ENCODE data around the gene CPTP. TPM values are rescaled to one million over a fixed set of nuclear protein-coding genes. Genes with fewer than 3 reads are reported as not detected.

CPTP gene
- total and polyA plus RNA-seq, 8 donors = 10.6 to 25.2 (median 15.0) TPM

GRCh38 chr1:1332774-1333480 is 8.3 kb downstream of the CPTP start:
- intact Hi-C loops (cut with DNase I) = no loop called here
- H3K27me3 ChIP-seq = no peaks in the 10 kb centered on the region

GRCh38 chr1:1333551-1334241 is 9.1 kb downstream of the CPTP start:
- intact Hi-C loops (cut with DNase I) = no loop called here
- peaks cover 0 to 40% of the 10 kb centered on the region in 2 donors for H3K36me3 ChIP-seq
- H3K4me3 ChIP-seq = no peak overlapping the region
- no peaks in the 10 kb centered on the region for H3K9me3 ChIP-seq
- no peaks in the 10 kb centered on the region for H3K27me3 ChIP-seq
- no peak overlapping the region for H3K27ac ChIP-seq
- DNase-seq = no peak
- TF ChIP-seq, protein P1, sequence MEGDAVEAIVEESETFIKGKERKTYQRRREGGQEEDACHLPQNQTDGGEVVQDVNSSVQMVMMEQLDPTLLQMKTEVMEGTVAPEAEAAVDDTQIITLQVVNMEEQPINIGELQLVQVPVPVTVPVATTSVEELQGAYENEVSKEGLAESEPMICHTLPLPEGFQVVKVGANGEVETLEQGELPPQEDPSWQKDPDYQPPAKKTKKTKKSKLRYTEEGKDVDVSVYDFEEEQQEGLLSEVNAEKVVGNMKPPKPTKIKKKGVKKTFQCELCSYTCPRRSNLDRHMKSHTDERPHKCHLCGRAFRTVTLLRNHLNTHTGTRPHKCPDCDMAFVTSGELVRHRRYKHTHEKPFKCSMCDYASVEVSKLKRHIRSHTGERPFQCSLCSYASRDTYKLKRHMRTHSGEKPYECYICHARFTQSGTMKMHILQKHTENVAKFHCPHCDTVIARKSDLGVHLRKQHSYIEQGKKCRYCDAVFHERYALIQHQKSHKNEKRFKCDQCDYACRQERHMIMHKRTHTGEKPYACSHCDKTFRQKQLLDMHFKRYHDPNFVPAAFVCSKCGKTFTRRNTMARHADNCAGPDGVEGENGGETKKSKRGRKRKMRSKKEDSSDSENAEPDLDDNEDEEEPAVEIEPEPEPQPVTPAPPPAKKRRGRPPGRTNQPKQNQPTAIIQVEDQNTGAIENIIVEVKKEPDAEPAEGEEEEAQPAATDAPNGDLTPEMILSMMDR (IDR thresholded peaks at IDR 0.05) = no peak
- ATAC-seq = no peak
- peaks cover 0 to 9% of the 10 kb centered on the region in 2 donors for H3K4me1 ChIP-seq

More at GRCh38 chr1:1332774-1333480, 8.3 kb downstream of the CPTP start:
- peaks cover 0 to 40% of the 10 kb centered on the region in 2 donors for H3K36me3 ChIP-seq
- ATAC-seq = peak; percentile 45
- H3K4me1 ChIP-seq = peaks cover 0 to 9% of the 10 kb centered on the region in 2 donors
- no peak overlapping the region for H3K4me3 ChIP-seq
- DNase-seq = no peak
- no peak overlapping the region for H3K27ac ChIP-seq
- H3K9me3 ChIP-seq = no peaks in the 10 kb centered on the region
- TF ChIP-seq, protein P1 (IDR thresholded peaks at IDR 0.05) = no peak

GRCh38 chr1:1334835-1335234 is 10.2 kb downstream of the CPTP start:
- Histone ChIP-seq H3K27ac (no peak overlapping the region), H3K4me1 (peaks cover 0 to 9% of the 10 kb centered on the region in 2 donors), H3K4me3 (no peak overlapping the region), H3K27me3 (no peaks in the 10 kb centered on the region), H3K9me3 (no peaks in the 10 kb centered on the region), H3K36me3 (peaks cover 0 to 47% of the 10 kb centered on the region in 2 donors)
- ATAC-seq (no peak), DNase-seq (no peak)
- intact Hi-C loops (cut with DNase I) = no loop called here
- TF ChIP-seq, protein P1 (IDR thresholded peaks at IDR 0.05) = no peak

DNA sequence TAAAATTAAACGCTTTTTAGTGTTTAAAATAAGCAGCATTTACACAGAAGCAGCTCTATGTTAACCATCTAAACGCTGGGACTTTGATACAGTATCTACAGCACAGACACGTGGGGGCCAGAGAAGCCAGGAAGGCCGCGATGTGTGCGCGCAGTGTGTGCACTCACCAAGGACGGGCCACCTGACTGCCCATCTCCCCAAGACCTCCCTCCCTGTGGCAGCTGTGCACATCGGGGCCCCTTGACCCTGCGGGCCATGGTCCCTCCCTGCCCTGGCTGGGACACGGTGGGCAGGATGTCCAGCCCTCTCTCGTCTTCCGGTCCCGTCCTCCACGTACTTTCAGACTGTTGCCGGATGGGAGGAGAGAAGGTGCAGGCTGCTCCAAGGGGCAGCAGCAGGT is 10.7 kb downstream of the CPTP start:
- Histone ChIP-seq H3K36me3 (peaks cover 0 to 51% of the 10 kb centered on the region in 2 donors), H3K4me1 (peaks cover 0 to 9% of the 10 kb centered on the region in 2 donors), H3K9me3 (no peaks in the 10 kb centered on the region), H3K27ac (no peak overlapping the region), H3K4me3 (no peak overlapping the region), H3K27me3 (no peaks in the 10 kb centered on the region)
- TF ChIP-seq, protein P1 (IDR thresholded peaks at IDR 0.05) = no peak
- intact Hi-C loops (cut with DNase I) = no loop called here
- DNase-seq (no peak), ATAC-seq (no peak)

DNA sequence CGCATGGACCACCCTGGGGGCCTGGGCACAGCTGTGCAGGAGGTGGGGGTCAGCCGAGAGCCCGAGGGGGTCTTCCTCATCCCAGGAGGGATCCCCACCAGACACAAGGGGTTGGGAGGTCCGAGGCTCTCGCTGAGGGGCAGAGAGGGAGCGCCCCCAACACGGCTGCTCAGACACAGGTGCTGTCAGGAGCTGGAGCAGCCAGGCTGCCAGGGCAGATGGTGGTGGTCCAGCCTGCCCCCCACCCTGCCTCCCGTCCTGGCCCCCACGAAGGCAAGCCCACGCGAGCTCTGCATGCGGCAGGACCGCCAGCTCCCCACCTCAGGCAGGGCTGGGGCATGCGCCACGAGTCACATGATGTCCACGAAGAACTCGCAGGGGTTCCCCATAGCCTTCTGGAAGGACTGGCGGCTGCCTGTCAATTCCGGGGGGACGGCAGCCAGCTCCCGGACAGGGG is 11.2 kb downstream of the CPTP start:
- ATAC-seq (no peak), DNase-seq (no peak)
- TF ChIP-seq, protein P1 (IDR thresholded peaks at IDR 0.05) = no peak
- peaks cover 0 to 54% of the 10 kb centered on the region in 2 donors for H3K36me3 ChIP-seq
- no peaks in the 10 kb centered on the region for H3K27me3 ChIP-seq
- no peak overlapping the region for H3K27ac ChIP-seq
- no peak overlapping the region for H3K4me3 ChIP-seq
- intact Hi-C loops (cut with DNase I) = no loop called here
- no peaks in the 10 kb centered on the region for H3K9me3 ChIP-seq
- H3K4me1 ChIP-seq = peaks cover 0 to 8% of the 10 kb centered on the region in 2 donors

Data from left lung (tissue), 10 donors.